H9 (cell line): ENCODE measurements around the gene RIMBP2. TPM values are rescaled to one million over a fixed set of nuclear protein-coding genes. Genes with fewer than 3 reads are reported as not detected.

Experiments
- DNase-seq: peaks from one replicate; pipeline ENCODE4 v3.0.0-alpha.2; 2017
- H2AFZ ChIP-seq: one replicate; pipeline ENCODE4 v1.6.1; 2013; ENCODE audit warnings: mild to moderate bottlenecking, low read length, control low read depth, moderate library complexity
- H2AK5ac ChIP-seq: 2 replicates; pipeline ENCODE4 v1.6.1; 2013; ENCODE audit warnings: low read length, control low read depth, mixed read lengths; ENCODE audit not compliant: insufficient read length
- H2BK120ac ChIP-seq: one replicate; pipeline ENCODE4 v1.6.1; 2013; ENCODE audit warnings: low read depth, mild to moderate bottlenecking, low read length, control low read depth, inconsistent platforms; ENCODE audit not compliant: poor library complexity, severe bottlenecking
- H2BK12ac ChIP-seq: 2 replicates; pipeline ENCODE4 v1.6.1; 2013; ENCODE audit warnings: low read length, control low read depth, mixed read lengths, low read depth; ENCODE audit not compliant: insufficient read length
- H2BK15ac ChIP-seq: 2 replicates; pipeline ENCODE4 v1.6.1; 2013; ENCODE audit warnings: low read depth, low read length, control low read depth
- H2BK20ac ChIP-seq: one replicate; pipeline ENCODE4 v1.6.1; 2013; ENCODE audit warnings: low read depth, mild to moderate bottlenecking, low read length, control low read depth, inconsistent platforms; ENCODE audit not compliant: poor library complexity, severe bottlenecking
- H2BK5ac ChIP-seq: 2 replicates; pipeline ENCODE4 v1.6.1; 2013; ENCODE audit warnings: low read length, control low read depth, mixed read lengths; ENCODE audit not compliant: insufficient read length
- H3K14ac ChIP-seq: 2 replicates; pipeline ENCODE4 v1.6.1; 2013; ENCODE audit warnings: low read length, control low read depth; ENCODE audit not compliant: insufficient read depth
- H3K18ac ChIP-seq: 2 replicates; pipeline ENCODE4 v1.6.1; 2013; ENCODE audit warnings: low read depth, mild to moderate bottlenecking, mixed read lengths, low read length, control low read depth; ENCODE audit not compliant: insufficient read length
- H3K23ac ChIP-seq: 2 replicates; pipeline ENCODE4 v1.6.1; 2013; ENCODE audit warnings: low read length, control low read depth, mixed read lengths, low read depth; ENCODE audit not compliant: insufficient read length
- H3K23me2 ChIP-seq: 2 replicates; pipeline ENCODE4 v1.6.1; 2013; ENCODE audit warnings: low read depth, mild to moderate bottlenecking, mixed read lengths, low read length, control low read depth; ENCODE audit not compliant: insufficient read length, poor library complexity, severe bottlenecking
- H3K27ac ChIP-seq: 2 replicates; pipeline ENCODE4 v1.5.1; 2013; ENCODE audit warnings: low read length, control low read depth, mixed read lengths, low read depth; ENCODE audit not compliant: insufficient read length
- H3K27me3 ChIP-seq: 2 replicates; pipeline ENCODE4 v1.6.1; 2013; ENCODE audit warnings: low read length, control low read depth, inconsistent platforms; ENCODE audit not compliant: insufficient read depth
- H3K4ac ChIP-seq: 2 replicates; pipeline ENCODE4 v1.6.1; 2013; ENCODE audit warnings: low read depth, mild to moderate bottlenecking, control low read depth, inconsistent platforms, low read length, moderate library complexity
- H3K4me1 ChIP-seq: 2 replicates; pipeline ENCODE4 v1.6.1; 2013; ENCODE audit warnings: low read length, control low read depth, inconsistent platforms; ENCODE audit not compliant: insufficient read depth
- H3K4me2 ChIP-seq: 2 replicates; pipeline ENCODE4 v1.6.1; 2013; ENCODE audit warnings: low read length, control low read depth, mixed read lengths; ENCODE audit not compliant: insufficient read length, insufficient read depth
- H3K56ac ChIP-seq: 2 replicates; pipeline ENCODE4 v1.6.1; 2013; ENCODE audit warnings: low read depth, mild to moderate bottlenecking, mixed read lengths, low read length, control low read depth; ENCODE audit not compliant: insufficient read length
- H3K79me1 ChIP-seq: 2 replicates; pipeline ENCODE4 v1.6.1; 2013; ENCODE audit warnings: low read depth, mild to moderate bottlenecking, moderate library complexity, low read length, control low read depth, inconsistent platforms; ENCODE audit not compliant: insufficient read depth, poor library complexity, severe bottlenecking
- H3K79me2 ChIP-seq: 2 replicates; pipeline ENCODE4 v1.6.1; 2013; ENCODE audit warnings: low read length, control low read depth, inconsistent platforms; ENCODE audit not compliant: insufficient read depth
- H3K9ac ChIP-seq: 2 replicates; pipeline ENCODE4 v1.6.1; 2013; ENCODE audit warnings: low read length, control low read depth, mixed read lengths; ENCODE audit not compliant: insufficient read length; ENCODE audit errors: extremely low read depth
- H3K9me3 ChIP-seq: one replicate; pipeline ENCODE4 v1.6.1; 2013; ENCODE audit warnings: low read depth, low read length, inconsistent platforms; ENCODE audit not compliant: control insufficient read depth
- H3T11ph ChIP-seq: one replicate; pipeline ENCODE4 v1.6.1; 2013; ENCODE audit warnings: mild to moderate bottlenecking, low read length, control low read depth, inconsistent platforms
- H4K20me1 ChIP-seq: one replicate; pipeline ENCODE4 v1.6.1; 2013; ENCODE audit not compliant: control insufficient read depth, insufficient read length, insufficient read depth
- H4K5ac ChIP-seq: 2 replicates; pipeline ENCODE4 v1.6.1; 2013; ENCODE audit warnings: low read depth, mild to moderate bottlenecking, mixed read lengths, low read length, control low read depth; ENCODE audit not compliant: insufficient read length
- H4K8ac ChIP-seq: replicated peaks from 2 replicates; pipeline ENCODE4 v1.6.1; 2013; ENCODE audit warnings: low read length, control low read depth, mixed read lengths, low read depth; ENCODE audit not compliant: insufficient read length
- H4K91ac ChIP-seq: 2 replicates; pipeline ENCODE4 v1.6.1; 2013; ENCODE audit warnings: low read depth, mild to moderate bottlenecking, moderate library complexity, mixed read lengths, low read length, control low read depth; ENCODE audit not compliant: insufficient read length
- H3K27ac Mint-ChIP-seq, 3 experiments: 2 replicates in 2 of 3; 3 replicates in 1 of 3; pipeline ENCODE4 v1.8.0; 2020 to 2021; ENCODE audit warnings: mixed read lengths in 3 of 3, mild to moderate bottlenecking in 1 of 3, moderate library complexity in 1 of 3
- H3K27me3 Mint-ChIP-seq: 2 replicates; pipeline ENCODE4 v1.8.0; 2021; ENCODE audit warnings: low read depth, mild to moderate bottlenecking, moderate library complexity, mixed read lengths
- H3K36me3 Mint-ChIP-seq, 3 experiments: 2 replicates in 2 of 3; 3 replicates in 1 of 3; pipeline ENCODE4 v1.8.0; 2020 to 2021; ENCODE audit warnings: low read depth in 3 of 3, mixed read lengths in 3 of 3; ENCODE audit not compliant: insufficient read depth in 1 of 3
- H3K4me1 Mint-ChIP-seq, 2 experiments: 2 replicates each; pipeline ENCODE4 v1.8.0; 2020; ENCODE audit warnings: mixed read lengths in 2 of 2
- H3K4me3 Mint-ChIP-seq, 2 experiments: 2 replicates in 1 of 2; 3 replicates in 1 of 2; pipeline ENCODE4 v1.8.0; 2020 to 2021; ENCODE audit warnings: mild to moderate bottlenecking in 2 of 2, mixed read lengths in 2 of 2, moderate library complexity in 1 of 2
- H3K9me3 Mint-ChIP-seq, 2 experiments: 2 replicates in 1 of 2; 3 replicates in 1 of 2; pipeline ENCODE4 v1.8.0; 2020; ENCODE audit warnings: mild to moderate bottlenecking in 2 of 2, mixed read lengths in 2 of 2, moderate library complexity in 1 of 2
- WGBS: extraction: QIAGEN DNeasy Blood & Tissue Kit; methylation state at CpG from one replicate; pipeline ENCODE4 v1.1.7; 2013; ENCODE audit warnings: missing lambda C conversion rate, low lambda C conversion rate, mixed read lengths; ENCODE audit not compliant: insufficient read length; ENCODE audit errors: extremely low coverage; 5-methylcytosine and 5-hydroxymethylcytosine counted together
- total RNA-seq: library from RNA; stranded (reverse); gene quantifications from 2 replicates; pipeline ENCODE4 v1.2.1, GENCODE V29; 2021
- TF ChIP-seq, protein P1 (sequence below): fragments of 200-600 bp; sonication (generic); conservative IDR thresholded peaks from 3 replicates; pipeline ENCODE4 v1.8.0; 2021; ENCODE audit warnings: antibody characterized with exemption, mild to moderate bottlenecking

RIMBP2 gene
- total RNA-seq, 1 experiment from 2014 or later: 0.70 TPM

DNA sequence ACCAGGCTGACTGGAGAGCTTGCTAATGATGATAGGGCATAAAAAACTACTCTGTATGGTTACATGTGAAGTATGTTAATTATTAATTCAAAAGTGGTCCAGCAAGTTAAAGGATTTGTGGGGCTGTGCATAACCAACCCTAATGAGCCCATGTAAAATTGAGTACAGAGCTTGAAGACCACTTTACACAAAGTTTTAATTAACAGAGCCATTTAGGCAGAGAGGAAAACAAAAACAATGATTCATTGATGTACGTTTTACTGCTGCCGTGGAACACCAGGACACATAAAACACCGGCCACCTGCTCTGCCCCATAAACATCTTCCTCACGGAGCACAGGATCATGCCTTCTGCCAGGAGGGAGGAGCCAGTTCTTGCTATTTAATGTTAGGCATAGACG, 83.5 kb downstream of the RIMBP2 start:
- no peak for DNase-seq
- Histone ChIP-seq H3K4ac (no peak overlapping the region), H2BK20ac (no peak overlapping the region), H3K27ac (no peak overlapping the region), H3K4me1 (peaks cover 8% of the 10 kb centered on the region; the same call in 1 of the 2 replicates), H4K20me1 (no peaks in the 10 kb centered on the region), H3K79me1 (no peaks in the 10 kb centered on the region), H3K23ac (no peak overlapping the region), H3K9me3 (no peaks in the 10 kb centered on the region), H2AFZ (no peak overlapping the region), H2BK15ac (no peak overlapping the region), H3K27me3 (no peaks in the 10 kb centered on the region), H3K9ac (no peak overlapping the region), H3K56ac (no peak overlapping the region), H2BK120ac (no peak overlapping the region), H3K18ac (no peak overlapping the region), H2BK5ac (no peak overlapping the region), H3T11ph (no peak overlapping the region), H3K79me2 (no peaks in the 10 kb centered on the region), H4K8ac (no peak overlapping the region), H2AK5ac (no peak overlapping the region), H3K14ac (no peak overlapping the region), H3K4me2 (no peak overlapping the region), H4K91ac (no peak overlapping the region), H2BK12ac (no peak overlapping the region), H3K23me2 (no peaks in the 10 kb centered on the region), H4K5ac (no peak overlapping the region)
- Mint-ChIP-seq H3K4me1 (peaks cover 29 to 42% of the 10 kb centered on the region in 2 experiments), H3K27me3 (peaks cover 27% of the 10 kb centered on the region), H3K27ac (no peak overlapping the region), H3K9me3 (peaks cover 2 to 5% of the 10 kb centered on the region in 2 experiments; a peak in 3 of 5 replicates), H3K36me3 (no peaks in the 10 kb centered on the region; a peak in 1 of 7 replicates), H3K4me3 (no peak overlapping the region)
- no CpG with 5 or more reads among the region's 5 CpGs for WGBS
- TF ChIP-seq, protein P1, sequence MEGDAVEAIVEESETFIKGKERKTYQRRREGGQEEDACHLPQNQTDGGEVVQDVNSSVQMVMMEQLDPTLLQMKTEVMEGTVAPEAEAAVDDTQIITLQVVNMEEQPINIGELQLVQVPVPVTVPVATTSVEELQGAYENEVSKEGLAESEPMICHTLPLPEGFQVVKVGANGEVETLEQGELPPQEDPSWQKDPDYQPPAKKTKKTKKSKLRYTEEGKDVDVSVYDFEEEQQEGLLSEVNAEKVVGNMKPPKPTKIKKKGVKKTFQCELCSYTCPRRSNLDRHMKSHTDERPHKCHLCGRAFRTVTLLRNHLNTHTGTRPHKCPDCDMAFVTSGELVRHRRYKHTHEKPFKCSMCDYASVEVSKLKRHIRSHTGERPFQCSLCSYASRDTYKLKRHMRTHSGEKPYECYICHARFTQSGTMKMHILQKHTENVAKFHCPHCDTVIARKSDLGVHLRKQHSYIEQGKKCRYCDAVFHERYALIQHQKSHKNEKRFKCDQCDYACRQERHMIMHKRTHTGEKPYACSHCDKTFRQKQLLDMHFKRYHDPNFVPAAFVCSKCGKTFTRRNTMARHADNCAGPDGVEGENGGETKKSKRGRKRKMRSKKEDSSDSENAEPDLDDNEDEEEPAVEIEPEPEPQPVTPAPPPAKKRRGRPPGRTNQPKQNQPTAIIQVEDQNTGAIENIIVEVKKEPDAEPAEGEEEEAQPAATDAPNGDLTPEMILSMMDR: no peak
